ENCODE results near the gene DOCK3.

GRCh38 chr3:51381333-51381705, 706.6 kb downstream of the DOCK3 start:
- no peak for TF ChIP-seq POLR2A (IDR thresholded peaks at IDR 0.05)
- TF ChIP-seq, protein P1, sequence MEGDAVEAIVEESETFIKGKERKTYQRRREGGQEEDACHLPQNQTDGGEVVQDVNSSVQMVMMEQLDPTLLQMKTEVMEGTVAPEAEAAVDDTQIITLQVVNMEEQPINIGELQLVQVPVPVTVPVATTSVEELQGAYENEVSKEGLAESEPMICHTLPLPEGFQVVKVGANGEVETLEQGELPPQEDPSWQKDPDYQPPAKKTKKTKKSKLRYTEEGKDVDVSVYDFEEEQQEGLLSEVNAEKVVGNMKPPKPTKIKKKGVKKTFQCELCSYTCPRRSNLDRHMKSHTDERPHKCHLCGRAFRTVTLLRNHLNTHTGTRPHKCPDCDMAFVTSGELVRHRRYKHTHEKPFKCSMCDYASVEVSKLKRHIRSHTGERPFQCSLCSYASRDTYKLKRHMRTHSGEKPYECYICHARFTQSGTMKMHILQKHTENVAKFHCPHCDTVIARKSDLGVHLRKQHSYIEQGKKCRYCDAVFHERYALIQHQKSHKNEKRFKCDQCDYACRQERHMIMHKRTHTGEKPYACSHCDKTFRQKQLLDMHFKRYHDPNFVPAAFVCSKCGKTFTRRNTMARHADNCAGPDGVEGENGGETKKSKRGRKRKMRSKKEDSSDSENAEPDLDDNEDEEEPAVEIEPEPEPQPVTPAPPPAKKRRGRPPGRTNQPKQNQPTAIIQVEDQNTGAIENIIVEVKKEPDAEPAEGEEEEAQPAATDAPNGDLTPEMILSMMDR (IDR thresholded peaks at IDR 0.05 in 8 of 11, conservative IDR thresholded peaks at IDR 0.05 in 3 of 11) = no peak

Data from spleen (tissue), 7 donors.